ENCODE results near the gene FAM81A.

DNA sequence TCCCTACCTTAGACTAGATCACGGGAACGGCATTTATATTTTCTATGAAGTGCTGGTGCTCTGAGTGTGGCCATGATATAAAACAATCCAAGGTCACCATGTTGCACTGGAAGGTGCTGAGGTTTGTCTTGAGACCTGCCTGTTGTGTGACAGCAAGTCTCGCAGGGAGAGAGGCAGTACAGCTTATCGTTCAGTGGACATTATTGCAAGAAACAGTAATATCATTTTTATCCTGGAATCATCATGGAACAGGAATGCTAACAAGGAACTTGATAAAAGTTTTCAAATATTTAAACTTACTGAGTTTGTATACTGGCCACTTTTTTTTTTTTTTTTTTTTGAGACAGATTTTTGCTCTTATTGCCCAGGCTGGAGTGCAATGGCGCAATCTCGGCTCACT is 133.6 kb downstream of the FAM81A start:
- TF ChIP-seq, protein P1, sequence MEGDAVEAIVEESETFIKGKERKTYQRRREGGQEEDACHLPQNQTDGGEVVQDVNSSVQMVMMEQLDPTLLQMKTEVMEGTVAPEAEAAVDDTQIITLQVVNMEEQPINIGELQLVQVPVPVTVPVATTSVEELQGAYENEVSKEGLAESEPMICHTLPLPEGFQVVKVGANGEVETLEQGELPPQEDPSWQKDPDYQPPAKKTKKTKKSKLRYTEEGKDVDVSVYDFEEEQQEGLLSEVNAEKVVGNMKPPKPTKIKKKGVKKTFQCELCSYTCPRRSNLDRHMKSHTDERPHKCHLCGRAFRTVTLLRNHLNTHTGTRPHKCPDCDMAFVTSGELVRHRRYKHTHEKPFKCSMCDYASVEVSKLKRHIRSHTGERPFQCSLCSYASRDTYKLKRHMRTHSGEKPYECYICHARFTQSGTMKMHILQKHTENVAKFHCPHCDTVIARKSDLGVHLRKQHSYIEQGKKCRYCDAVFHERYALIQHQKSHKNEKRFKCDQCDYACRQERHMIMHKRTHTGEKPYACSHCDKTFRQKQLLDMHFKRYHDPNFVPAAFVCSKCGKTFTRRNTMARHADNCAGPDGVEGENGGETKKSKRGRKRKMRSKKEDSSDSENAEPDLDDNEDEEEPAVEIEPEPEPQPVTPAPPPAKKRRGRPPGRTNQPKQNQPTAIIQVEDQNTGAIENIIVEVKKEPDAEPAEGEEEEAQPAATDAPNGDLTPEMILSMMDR (IDR thresholded peaks at IDR 0.05; ENCODE audit: low read depth, low read length) = no peak
- TF ChIP-seq EZH2phosphoT487 (IDR thresholded peaks at IDR 0.05; ENCODE audit: low read depth) = no peak

Measured in OCI-LY3 (cell line).